PFSK-1 (cell line): Measurements from ENCODE around the gene CNTNAP2.

Experiments used
- POLR2AphosphoS5 ChIP-seq: IDR thresholded peaks from 2 replicates; pipeline ENCODE4 v1.6.1; 2012; ENCODE audit warnings: low read depth, mild to moderate bottlenecking, control low read depth, low read length, moderate library complexity
- REST ChIP-seq, 2 experiments: IDR thresholded peaks; 2 replicates each; pipeline versions ENCODE4 v1.6.1 to v1.8.0; 2011 to 2012; ENCODE audit warnings: low read depth in 2 of 2, low read length in 2 of 2, control low read depth in 1 of 2, inconsistent platforms in 1 of 2, mild to moderate bottlenecking in 1 of 2, moderate library complexity in 1 of 2; ENCODE audit not compliant: insufficient read depth in 1 of 2
- SIN3A ChIP-seq: IDR thresholded peaks from 2 replicates; pipeline ENCODE4 v1.6.1; 2012; ENCODE audit warnings: mild to moderate bottlenecking, low read length, moderate library complexity, borderline replicate concordance; ENCODE audit not compliant: insufficient read depth
- TAF1 ChIP-seq: IDR thresholded peaks from 2 replicates; pipeline ENCODE4 v1.6.1; 2012; ENCODE audit warnings: low read length, control low read depth, borderline replicate concordance; ENCODE audit not compliant: insufficient read depth

- TF ChIP-seq TAF1, result no peak
- no peak for TF ChIP-seq SIN3A
- no peak for TF ChIP-seq REST (IDR thresholded peaks at IDR 0.05; ENCODE audit: insufficient read depth in 1 of 2, low read depth in 2 of 2, low read length in 2 of 2)
- TF ChIP-seq POLR2AphosphoS5, result no peak
These were observed 1476.9 kb downstream of the CNTNAP2 start for GRCh38 chr7:147593271-147594057.
